ENCODE data around the gene RAPGEF5. TPM values are rescaled to one million over a fixed set of nuclear protein-coding genes. Genes with fewer than 3 reads are reported as not detected.

The RAPGEF5 gene
- polyA plus RNA-seq, 3 donors, result 5.7 to 18.0 (median 7.0) TPM

- 85 to 95% (median 93%) methylated on average over 6 of the region's 6 CpGs for whole genome bisulfite sequencing, 3 donors
- no peak overlapping the region for H3K27ac ChIP-seq (ENCODE audit: low read depth, low read length)
Measured at GRCh38 chr7:22288202-22288601, 68.8 kb downstream of the RAPGEF5 start.

GRCh38 chr7:22287412-22287811 is 69.5 kb downstream of the RAPGEF5 start:
- 82 to 88% (median 86%) methylated on average over 2 of the region's 2 CpGs for WGBS, 3 donors
- H3K27ac ChIP-seq (ENCODE audit: low read depth, low read length), result no peak overlapping the region

- H3K27ac ChIP-seq (ENCODE audit: low read depth, low read length), result no peak overlapping the region
- 55 to 69% (median 56%) methylated on average over 2 of the region's 2 CpGs for WGBS, 3 donors
Measured at GRCh38 chr7:22286436-22286835, 70.5 kb downstream of the RAPGEF5 start.

GRCh38 chr7:22281481-22281880 is 75.5 kb downstream of the RAPGEF5 start:
- no peak overlapping the region for H3K27ac ChIP-seq (ENCODE audit: low read depth, low read length)
- 85 to 94% (median 92%) methylated on average over 2 of the region's 2 CpGs for WGBS, 3 donors

GRCh38 chr7:22280031-22280430 is 76.9 kb downstream of the RAPGEF5 start:
- WGBS, 3 donors, result 87 to 93% (median 87%) methylated on average over 3 of the region's 3 CpGs
- H3K27ac ChIP-seq (ENCODE audit: low read depth, low read length), result no peak overlapping the region

GRCh38 chr7:22278660-22279059 is 78.3 kb downstream of the RAPGEF5 start:
- WGBS, 3 donors, result 57 to 91% (median 85%) methylated on average over 2 of the region's 2 CpGs
- H3K27ac ChIP-seq (ENCODE audit: low read depth, low read length), result no peak overlapping the region

- WGBS, 3 donors, result 91 to 99% (median 93%) methylated on average over 4 of the region's 4 CpGs
- no peak overlapping the region for H3K27ac ChIP-seq (ENCODE audit: low read depth, low read length)
Measured at GRCh38 chr7:22277375-22277774, 79.6 kb downstream of the RAPGEF5 start.

GRCh38 chr7:22275661-22276060 is 81.3 kb downstream of the RAPGEF5 start:
- 75 to 91% (median 75%) methylated on average over 2 of the region's 2 CpGs for WGBS, 3 donors
- no peak overlapping the region for H3K27ac ChIP-seq (ENCODE audit: low read depth, low read length)

- H3K27ac ChIP-seq (ENCODE audit: low read depth, low read length), result no peak overlapping the region
- WGBS, 3 donors, result 79 to 80% (median 79%) methylated on average over 4 of the region's 4 CpGs
Measured at GRCh38 chr7:22271311-22271710, 85.6 kb downstream of the RAPGEF5 start.

GRCh38 chr7:22270371-22270770 is 86.6 kb downstream of the RAPGEF5 start:
- no peak overlapping the region for H3K27ac ChIP-seq (ENCODE audit: low read depth, low read length)

GRCh38 chr7:22269963-22270362 is 87.0 kb downstream of the RAPGEF5 start:
- no peak overlapping the region for H3K27ac ChIP-seq (ENCODE audit: low read depth, low read length)
- WGBS, 3 donors, result 57 to 86% (median 80%) methylated on average over 3 of the region's 3 CpGs

GRCh38 chr7:22268884-22269421 is 88.0 kb downstream of the RAPGEF5 start:
- 59 to 90% (median 69%) methylated on average over 6 of the region's 6 CpGs for WGBS, 3 donors
- H3K27ac ChIP-seq (ENCODE audit: low read depth, low read length), result no peak overlapping the region

GRCh38 chr7:22267930-22268615 is 88.9 kb downstream of the RAPGEF5 start:
- WGBS, 3 donors, result 70 to 76% (median 70%) methylated on average over 4 of the region's 4 CpGs
- H3K27ac ChIP-seq (ENCODE audit: low read depth, low read length), result no peak overlapping the region

GRCh38 chr7:22262538-22262937 is 94.4 kb downstream of the RAPGEF5 start:
- no peak overlapping the region for H3K27ac ChIP-seq (ENCODE audit: low read depth, low read length)
- WGBS, 3 donors, result 91 to 96% (median 93%) methylated on average over 4 of the region's 4 CpGs

GRCh38 chr7:22256541-22257096 is 100.3 kb downstream of the RAPGEF5 start:
- WGBS, 3 donors, result 42 to 61% (median 54%) methylated on average over 2 of the region's 2 CpGs
- no peak overlapping the region for H3K27ac ChIP-seq (ENCODE audit: low read depth, low read length)

GRCh38 chr7:22255834-22256233 is 101.1 kb downstream of the RAPGEF5 start:
- H3K27ac ChIP-seq (ENCODE audit: low read depth, low read length), result no peak overlapping the region
- WGBS, 3 donors, result 30 to 78% (median 77%) methylated on average over 1 of the region's 1 CpG

- 92 to 100% (median 97%) methylated on average over 1 of the region's 1 CpG for WGBS, 3 donors
- H3K27ac ChIP-seq (ENCODE audit: low read depth, low read length), result no peak overlapping the region
Measured at GRCh38 chr7:22255342-22255741, 101.6 kb downstream of the RAPGEF5 start.

GRCh38 chr7:22252936-22253536 is 103.9 kb downstream of the RAPGEF5 start:
- H3K27ac ChIP-seq (ENCODE audit: low read depth, low read length), result no peak overlapping the region

GRCh38 chr7:22252016-22252415 is 104.9 kb downstream of the RAPGEF5 start:
- H3K27ac ChIP-seq (ENCODE audit: low read depth, low read length), result no peak overlapping the region
- WGBS, 3 donors, result 77 to 82% (median 81%) methylated on average over 2 of the region's 2 CpGs

More at GRCh38 chr7:22252936-22253536, 103.9 kb downstream of the RAPGEF5 start:
- 65 to 69% (median 67%) methylated on average over 7 of the region's 7 CpGs for WGBS, 3 donors

GRCh38 chr7:22251281-22251680 is 105.7 kb downstream of the RAPGEF5 start:
- WGBS, 3 donors, result 67 to 92% (median 85%) methylated on average over 2 of the region's 2 CpGs
- H3K27ac ChIP-seq (ENCODE audit: low read depth, low read length), result no peak overlapping the region
